ENCODE data around the gene PTGIS.

PTGIS gene

GRCh38 chr20:49549801-49550551 lies 18.0 kb downstream of the PTGIS start:
- H3K4me3 ChIP-seq (replicated peaks; ENCODE audit: low read depth, low read length) = no peak overlapping the region
- TF ChIP-seq CTCF (IDR thresholded peaks at IDR 0.05; ENCODE audit: low read depth, low read length, missing control alignments) = no peak
- no peak for DNase-seq (ENCODE audit: extremely low read depth, low read depth)

- DNase-seq (ENCODE audit: extremely low read depth, low read depth) = no peak
- no peak for TF ChIP-seq CTCF (IDR thresholded peaks at IDR 0.05; ENCODE audit: low read depth, low read length, missing control alignments)
- no peak overlapping the region for H3K4me3 ChIP-seq (replicated peaks; ENCODE audit: low read depth, low read length)
These were observed 19.5 kb downstream of the PTGIS start for GRCh38 chr20:49548371-49548947.

GRCh38 chr20:49545572-49545971 lies 22.4 kb downstream of the PTGIS start:
- no peak for DNase-seq (ENCODE audit: extremely low read depth, low read depth)

GRCh38 chr20:49544535-49544934 lies 23.4 kb downstream of the PTGIS start:
- H3K4me3 ChIP-seq (replicated peaks; ENCODE audit: low read depth, low read length) = no peak overlapping the region
- no peak for DNase-seq (ENCODE audit: extremely low read depth, low read depth)

More at GRCh38 chr20:49545572-49545971, 22.4 kb downstream of the PTGIS start:
- H3K4me3 ChIP-seq (replicated peaks; ENCODE audit: low read depth, low read length) = no peak overlapping the region
- TF ChIP-seq CTCF (IDR thresholded peaks at IDR 0.05; ENCODE audit: low read depth, low read length, missing control alignments) = peak; percentile 45

GRCh38 chr20:49543858-49544437 lies 24.0 kb downstream of the PTGIS start:
- no peak for DNase-seq (ENCODE audit: extremely low read depth, low read depth)
- no peak overlapping the region for H3K4me3 ChIP-seq (replicated peaks; ENCODE audit: low read depth, low read length)
- TF ChIP-seq CTCF (IDR thresholded peaks at IDR 0.05; ENCODE audit: low read depth, low read length, missing control alignments) = no peak

More at GRCh38 chr20:49544535-49544934, 23.4 kb downstream of the PTGIS start:
- TF ChIP-seq CTCF (IDR thresholded peaks at IDR 0.05; ENCODE audit: low read depth, low read length, missing control alignments) = no peak

GRCh38 chr20:49543071-49543857 lies 24.7 kb downstream of the PTGIS start:
- no peak for DNase-seq (ENCODE audit: extremely low read depth, low read depth)
- no peak overlapping the region for H3K4me3 ChIP-seq (replicated peaks; ENCODE audit: low read depth, low read length)
- TF ChIP-seq CTCF (IDR thresholded peaks at IDR 0.05; ENCODE audit: low read depth, low read length, missing control alignments) = no peak

All from HFF-Myc (cell line).